Stimulated activated CD8-positive, alpha-beta memory T cell treated with anti-CD3 and anti-CD28 coated beads, Interleukin-4, amount 100 ng/mL, for 24 hours (primary cell): Measurements from ENCODE around the gene TMEM132D.

Experiments
- DNase-seq: peaks from one replicate; pipeline ENCODE4 v3.0.0-alpha.2; 2020; ENCODE audit warnings: low read depth

Gene TMEM132D

GRCh38 chr12:129179941-129180553 lies 723.8 kb downstream of the TMEM132D start:
- no peak for DNase-seq

GRCh38 chr12:129169928-129170327 lies 733.9 kb downstream of the TMEM132D start:
- no peak for DNase-seq

GRCh38 chr12:129163861-129164260 lies 740.0 kb downstream of the TMEM132D start:
- no peak for DNase-seq

- DNase-seq: no peak
Observed at GRCh38 chr12:129163461-129163860, 740.4 kb downstream of the TMEM132D start.

GRCh38 chr12:129162805-129163204 lies 741.0 kb downstream of the TMEM132D start:
- DNase-seq: no peak

- no peak for DNase-seq
Observed at GRCh38 chr12:129161511-129161910, 742.3 kb downstream of the TMEM132D start.

- no peak for DNase-seq
Observed at GRCh38 chr12:129160282-129160681, 743.5 kb downstream of the TMEM132D start.

- no peak for DNase-seq
Observed at GRCh38 chr12:129152351-129153104, 751.3 kb downstream of the TMEM132D start.

GRCh38 chr12:129150721-129151120 lies 753.1 kb downstream of the TMEM132D start:
- no peak for DNase-seq

GRCh38 chr12:129145381-129145780 lies 758.4 kb downstream of the TMEM132D start:
- no peak for DNase-seq

- no peak for DNase-seq
Observed at GRCh38 chr12:129138776-129139175, 765.0 kb downstream of the TMEM132D start.

GRCh38 chr12:129136694-129137325 lies 767.0 kb downstream of the TMEM132D start:
- DNase-seq: no peak

- no peak for DNase-seq
Observed at GRCh38 chr12:129127771-129128170, 776.1 kb downstream of the TMEM132D start.

GRCh38 chr12:129127211-129127610 lies 776.6 kb downstream of the TMEM132D start:
- no peak for DNase-seq

GRCh38 chr12:129119537-129119936 lies 784.3 kb downstream of the TMEM132D start:
- DNase-seq: no peak

- DNase-seq: no peak
Observed at GRCh38 chr12:129115558-129115957, 788.3 kb downstream of the TMEM132D start.

GRCh38 chr12:129110575-129110974 lies 793.2 kb downstream of the TMEM132D start:
- DNase-seq: no peak

- no peak for DNase-seq
Observed at GRCh38 chr12:129109174-129110001, 794.4 kb downstream of the TMEM132D start.

GRCh38 chr12:129106772-129107171 lies 797.1 kb downstream of the TMEM132D start:
- no peak for DNase-seq

GRCh38 chr12:129103231-129103630 lies 800.6 kb downstream of the TMEM132D start:
- DNase-seq: no peak

GRCh38 chr12:129102233-129102632 lies 801.6 kb downstream of the TMEM132D start:
- no peak for DNase-seq

GRCh38 chr12:129101816-129102215 lies 802.0 kb downstream of the TMEM132D start:
- DNase-seq: no peak
